Fibroblast of mammary gland (primary cell): ENCODE measurements around the gene SLC26A8.

Experiments used
- DNase-seq: peaks from one replicate; pipeline ENCODE4 v3.0.0-alpha.2; 2010; ENCODE audit warnings: low read depth
- H3K4me3 ChIP-seq: 2 replicates; pipeline ENCODE4 v1.5.1; 2011; ENCODE audit warnings: low read depth, mild to moderate bottlenecking, low read length, moderate library complexity; ENCODE audit not compliant: control insufficient read depth
- CTCF ChIP-seq: conservative IDR thresholded peaks from 2 replicates; pipeline ENCODE4 v1.5.1; 2011; ENCODE audit warnings: low read depth, low read length, inconsistent platforms; ENCODE audit not compliant: control insufficient read depth, insufficient read depth

Gene SLC26A8

GRCh38 chr6:35970181-35970580 is 54.3 kb downstream of the SLC26A8 start:
- no peak for TF ChIP-seq CTCF
- peak; percentile 80 for DNase-seq
- H3K4me3 ChIP-seq, result no peak overlapping the region

- no peak for TF ChIP-seq CTCF
- peak; percentile 37 for DNase-seq
- H3K4me3 ChIP-seq, result no peak overlapping the region
Measured at GRCh38 chr6:35969646-35970045, 54.8 kb downstream of the SLC26A8 start.

- TF ChIP-seq CTCF, result no peak
- no peak for DNase-seq
- H3K4me3 ChIP-seq, result no peak overlapping the region
Measured at GRCh38 chr6:35968821-35969220, 55.6 kb downstream of the SLC26A8 start.

- no peak for DNase-seq
- TF ChIP-seq CTCF, result no peak
Measured at GRCh38 chr6:35967076-35967774, 57.2 kb downstream of the SLC26A8 start.

GRCh38 chr6:35962779-35963560 is 61.5 kb downstream of the SLC26A8 start:
- no peak for TF ChIP-seq CTCF
- no peak for DNase-seq
- no peak overlapping the region for H3K4me3 ChIP-seq

More at GRCh38 chr6:35967076-35967774, 57.2 kb downstream of the SLC26A8 start:
- H3K4me3 ChIP-seq, result no peak overlapping the region

- TF ChIP-seq CTCF, result no peak
- no peak overlapping the region for H3K4me3 ChIP-seq
- peak; percentile 26 for DNase-seq
Measured at GRCh38 chr6:35960187-35960586, 64.3 kb downstream of the SLC26A8 start.

GRCh38 chr6:35955970-35956369 is 68.5 kb downstream of the SLC26A8 start:
- no peak for DNase-seq
- no peak overlapping the region for H3K4me3 ChIP-seq
- TF ChIP-seq CTCF, result peak; percentile 26
